HS-5 (cell line): ENCODE data around the gene NAV3.

Experiments
- DNase-seq: peaks from one replicate; pipeline ENCODE4 v3.0.0-alpha.2; 2012; ENCODE audit warnings: low read depth

Gene NAV3

GRCh38 chr12:77830583-77831351 is at the start of gene NAV3:
TSS of gene NAV3 (plus strand) at chr12:77830894. CDS start at chr12:77831462, 568 bp downstream.
- DNase-seq = no peak

DNA sequence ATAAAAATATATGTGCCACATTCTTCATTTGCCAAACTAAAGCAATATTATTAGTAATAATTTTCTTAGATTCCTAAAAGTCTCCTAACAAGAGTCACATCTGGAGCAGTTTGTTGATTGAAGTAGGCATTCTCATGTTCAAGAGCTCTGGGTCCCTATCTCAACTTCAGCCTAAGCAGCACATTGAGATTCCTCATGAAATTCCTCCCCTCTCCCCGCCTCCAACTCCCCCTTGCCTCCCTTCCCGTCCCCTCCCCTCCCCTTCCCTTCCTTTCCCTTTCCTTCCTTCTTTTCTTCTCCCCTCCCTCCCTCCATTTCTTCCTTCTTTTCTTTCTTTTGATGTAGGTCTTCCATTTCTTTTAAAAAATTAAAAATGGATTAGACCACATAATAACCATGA is 48.7 kb upstream of the NAV3 start:
- DNase-seq = no peak

DNA sequence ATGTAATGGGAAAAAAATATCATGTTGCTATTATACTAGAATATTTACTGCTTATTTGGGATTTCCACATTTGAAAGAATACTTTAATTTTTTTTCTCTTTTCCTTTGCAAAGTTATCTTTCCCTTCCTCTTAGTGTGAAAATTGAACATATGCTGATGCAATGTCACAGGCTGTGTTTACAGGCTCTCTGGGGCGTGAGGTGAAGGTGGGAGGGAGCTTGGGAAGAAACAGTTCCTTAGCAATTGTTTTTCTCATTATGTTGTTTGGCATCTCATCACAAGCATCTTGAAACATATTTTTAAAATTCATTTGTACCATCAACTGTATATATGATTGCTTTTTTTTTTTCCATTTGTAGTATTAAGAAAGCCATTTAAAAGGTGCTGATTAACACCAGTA is 47.9 kb upstream of the NAV3 start:
- no peak for DNase-seq

DNA sequence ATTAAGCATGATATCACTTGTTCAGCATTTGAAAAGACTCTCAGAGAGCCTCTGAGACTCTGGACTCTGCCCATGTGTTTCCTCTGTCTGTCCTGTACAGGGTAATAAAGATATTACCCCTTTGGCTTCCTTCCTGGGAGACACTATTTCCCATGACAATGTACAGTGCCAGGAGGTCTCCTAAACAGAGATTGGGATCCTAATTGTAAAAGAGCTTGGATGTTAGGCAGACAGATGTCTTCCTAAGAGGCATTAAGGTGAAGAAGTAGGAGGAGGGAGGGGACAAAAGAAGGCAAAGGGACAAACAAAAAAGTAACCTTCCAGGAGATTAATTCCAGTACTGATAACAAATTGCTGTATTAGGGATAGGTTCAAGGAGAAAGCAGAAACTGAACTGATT is 45.5 kb upstream of the NAV3 start:
- DNase-seq = no peak

- DNase-seq = no peak
These were observed 44.0 kb upstream of the NAV3 start for GRCh38 chr12:77786675-77787074.

GRCh38 chr12:77788231-77789168 is 42.2 kb upstream of the NAV3 start:
- DNase-seq = no peak

- DNase-seq = no peak
These were observed 35.0 kb upstream of the NAV3 start for GRCh38 chr12:77795699-77796098.

GRCh38 chr12:77796775-77797174 is 33.9 kb upstream of the NAV3 start:
- DNase-seq = no peak

GRCh38 chr12:77800501-77800900 is 30.2 kb upstream of the NAV3 start:
- DNase-seq = no peak

GRCh38 chr12:77808534-77808933 is 22.2 kb upstream of the NAV3 start:
- DNase-seq = no peak

DNA sequence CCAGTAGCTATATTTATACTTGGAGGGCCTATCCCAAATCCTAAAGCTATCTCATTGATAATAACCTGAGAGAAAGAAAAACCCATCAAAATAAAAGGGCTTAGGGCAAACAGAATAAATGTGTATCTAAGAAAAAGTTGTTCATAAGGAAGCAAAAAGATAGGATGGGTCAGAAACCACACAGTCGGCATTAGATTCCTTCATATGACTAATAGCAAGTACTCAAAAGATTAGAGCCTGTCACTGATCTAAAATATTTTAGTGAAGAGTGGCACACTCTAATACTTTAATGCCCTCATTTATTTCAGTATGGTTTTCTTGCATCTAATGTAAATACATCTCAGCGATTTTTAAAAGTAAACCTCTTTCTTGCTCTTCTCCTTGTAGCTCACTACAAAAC is 17.1 kb upstream of the NAV3 start:
- no peak for DNase-seq

DNA sequence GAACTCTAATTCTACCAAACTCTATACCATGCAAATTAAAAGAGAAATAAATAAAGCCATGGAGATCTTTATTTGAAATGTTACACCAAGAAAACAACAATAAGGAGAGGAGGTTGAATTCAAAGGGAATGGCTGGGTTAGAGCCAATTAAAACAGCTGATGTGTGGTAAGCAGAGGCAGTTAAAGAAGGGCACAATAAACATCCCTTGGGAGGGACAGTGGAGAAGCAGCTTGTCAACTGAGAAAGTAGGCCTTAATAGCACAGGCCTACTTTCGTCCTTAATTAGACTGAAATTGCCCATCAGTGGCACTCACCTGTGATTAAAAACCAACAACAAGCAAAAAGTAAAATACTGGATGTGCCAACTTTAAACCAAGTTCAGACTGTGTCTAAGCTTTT is 16.3 kb upstream of the NAV3 start:
- no peak for DNase-seq

GRCh38 chr12:77816196-77816595 is 14.5 kb upstream of the NAV3 start:
- DNase-seq = no peak

DNA sequence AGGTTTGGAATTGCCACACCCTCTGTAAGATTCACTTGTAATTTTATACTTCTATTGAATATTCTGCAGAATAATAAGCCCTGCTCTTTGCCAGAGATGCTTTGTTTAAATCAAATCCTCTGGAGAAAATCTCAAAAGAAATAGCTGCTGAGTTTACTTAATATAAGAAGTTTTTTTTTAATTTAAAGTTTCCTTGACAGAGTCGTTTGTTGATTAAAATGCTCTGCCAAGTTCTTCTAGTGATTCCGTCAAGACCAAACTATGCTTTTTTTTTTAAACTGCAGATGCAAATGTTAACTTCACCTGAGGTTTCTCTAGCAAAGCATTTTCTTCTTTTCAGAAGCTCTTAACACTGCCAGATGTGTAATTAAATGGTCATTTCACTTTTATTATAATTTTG is 13.4 kb upstream of the NAV3 start:
- DNase-seq = no peak

- no peak for DNase-seq
These were observed 12.3 kb upstream of the NAV3 start for GRCh38 chr12:77818351-77818750.

DNA sequence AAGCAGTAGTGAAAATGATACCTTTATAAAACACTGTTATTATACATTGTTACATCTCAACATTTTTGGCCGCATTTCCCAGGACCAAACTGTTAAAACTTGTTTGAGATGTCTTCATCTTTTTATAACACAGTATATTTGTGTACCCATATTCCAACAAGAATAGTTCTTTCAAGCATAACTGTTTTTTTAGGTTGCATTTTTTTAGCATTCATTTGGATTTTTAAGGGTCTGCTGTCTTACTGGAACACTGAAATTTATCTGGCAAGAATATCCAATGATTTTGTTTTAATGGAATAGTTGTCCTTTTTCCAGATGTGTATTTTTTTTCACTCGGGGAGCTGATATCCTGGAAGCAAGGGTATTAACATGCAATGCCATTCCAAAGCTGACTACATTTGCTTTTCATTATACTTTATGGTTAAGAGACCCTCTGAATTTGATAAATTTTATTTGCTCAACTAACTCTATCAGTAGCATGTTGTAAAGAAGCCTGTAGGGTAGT is 8.9 kb upstream of the NAV3 start:
- DNase-seq = no peak

GRCh38 chr12:77833329-77833728 is 2.6 kb downstream of the NAV3 start:
- no peak for DNase-seq

DNA sequence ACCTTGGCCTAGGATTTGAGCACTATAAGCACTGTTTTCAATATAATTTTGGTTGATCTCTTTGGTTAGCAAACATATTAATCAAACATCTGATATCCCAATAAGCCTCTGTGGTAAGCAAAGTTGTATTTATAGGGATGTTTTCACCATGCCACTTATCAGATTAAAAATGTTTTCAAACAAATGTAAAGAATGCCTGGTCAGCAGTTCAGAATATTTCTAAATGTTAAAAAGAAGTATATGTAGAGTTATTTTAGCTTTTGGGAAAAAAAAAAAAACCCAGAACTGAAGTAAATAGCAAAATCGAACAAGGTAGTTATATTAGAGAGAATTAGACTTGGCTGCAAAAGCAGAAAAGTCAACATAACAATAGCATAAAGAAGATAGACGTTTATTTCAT is 3.9 kb downstream of the NAV3 start:
- DNase-seq = no peak

- no peak for DNase-seq
These were observed 5.3 kb downstream of the NAV3 start for GRCh38 chr12:77835969-77836368.

- no peak for DNase-seq
These were observed 7.2 kb downstream of the NAV3 start for GRCh38 chr12:77837876-77838291.

GRCh38 chr12:77841521-77841920 is 10.8 kb downstream of the NAV3 start:
- DNase-seq = no peak

DNA sequence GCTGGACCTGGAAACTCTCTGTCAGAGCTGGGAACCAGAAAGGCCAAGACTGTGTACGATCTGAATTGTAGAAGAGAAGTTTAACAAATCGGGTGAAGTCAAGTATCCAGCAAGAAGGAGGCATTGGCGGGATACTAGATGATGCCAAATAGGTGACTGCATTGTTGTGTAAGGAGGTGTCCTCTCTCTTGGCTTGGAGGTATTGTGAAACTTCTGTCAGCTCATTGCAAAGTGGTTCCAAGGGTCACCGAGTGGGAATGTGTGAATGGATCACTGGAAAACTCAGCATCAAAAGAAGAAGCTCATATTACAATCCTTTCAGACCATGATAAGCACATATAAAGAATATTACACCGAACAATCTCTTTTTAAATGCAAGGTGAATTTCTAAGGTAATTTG is 11.7 kb downstream of the NAV3 start:
- DNase-seq = no peak

GRCh38 chr12:77845831-77846230 is 15.1 kb downstream of the NAV3 start:
- peak; percentile 57 for DNase-seq
